SK-N-DZ (cell line): ENCODE data around the gene SLC34A1.
"Not testable (repeated sequence)": the region's sequence is repeated elsewhere in the genome, so short reads cannot be mapped to it uniquely, and the experiment has no call there.

Experiments
- DNase-seq: peaks from one replicate; pipeline ENCODE4 v3.0.0-alpha.2; 2015; ENCODE audit warnings: low spot score

SLC34A1 gene

GRCh38 chr5:177409043-177409801 lies 25.0 kb downstream of the SLC34A1 start, which contains the start of gene F12:
Gene F12, minus strand, starts transcription at chr5:177409564. Its CDS starts 37 bp downstream, at chr5:177409527.
- DNase-seq, result no peak

- DNase-seq, result no peak
Measured at GRCh38 chr5:177410575-177410974, 26.3 kb downstream of the SLC34A1 start.

GRCh38 chr5:177412603-177413233 lies 28.5 kb downstream of the SLC34A1 start:
- no peak for DNase-seq

- DNase-seq, result no peak
Measured at GRCh38 chr5:177414481-177414880, 30.2 kb downstream of the SLC34A1 start.

GRCh38 chr5:177417081-177417480 lies 32.8 kb downstream of the SLC34A1 start:
- DNase-seq, result not testable (repeated sequence)

- DNase-seq, result no peak
Measured at GRCh38 chr5:177419046-177419445, 34.8 kb downstream of the SLC34A1 start.

GRCh38 chr5:177420472-177420871 lies 36.2 kb downstream of the SLC34A1 start:
- not testable (repeated sequence) for DNase-seq

- no peak for DNase-seq
Measured at GRCh38 chr5:177421062-177421798, 37.0 kb downstream of the SLC34A1 start.

- no peak for DNase-seq
Measured at GRCh38 chr5:177423671-177424070, 39.4 kb downstream of the SLC34A1 start.

GRCh38 chr5:177425196-177425800 lies 41.1 kb downstream of the SLC34A1 start:
- DNase-seq, result no peak

- peak; percentile 100 for DNase-seq
Measured at GRCh38 chr5:177425801-177426565, 41.7 kb downstream of the SLC34A1 start.

GRCh38 chr5:177426566-177427210 lies 42.5 kb downstream of the SLC34A1 start, which contains the start of gene GRK6:
Gene GRK6, plus strand, starts transcription at chr5:177426676. Its CDS starts 170 bp downstream, at chr5:177426846.
- DNase-seq, result no peak

GRCh38 chr5:177427211-177427822 lies 43.1 kb downstream of the SLC34A1 start:
- DNase-seq, result peak; percentile 58

- DNase-seq, result no peak
Measured at GRCh38 chr5:177427919-177428573, 43.8 kb downstream of the SLC34A1 start.

- DNase-seq, result no peak
Measured at GRCh38 chr5:177428574-177429217, 44.5 kb downstream of the SLC34A1 start.

- no peak for DNase-seq
Measured at GRCh38 chr5:177429248-177430040, 45.2 kb downstream of the SLC34A1 start.

- DNase-seq, result no peak
Measured at GRCh38 chr5:177430140-177430951, 46.1 kb downstream of the SLC34A1 start.
